Esophagus muscularis mucosa (tissue), 4 donors: ENCODE measurements around the gene ZC3H7B. TPM values are rescaled to one million over a fixed set of nuclear protein-coding genes. Genes with fewer than 3 reads are reported as not detected.
A peak's percentile ranks its signal among the peaks of the same experiment; 100 is the strongest.

Source experiments
- DNase-seq: peaks from one replicate; pipeline ENCODE4 v3.0.0-alpha.2; 2017; ENCODE audit errors: extremely low spot score
- H3K27ac ChIP-seq, 4 donors: fragments of 200-600 bp; sonication (generic); replicated peaks in 1 of 4; 1 replicate in 3 of 4; 2 replicates in 1 of 4; pipeline ENCODE4 v1.5.1; 2016 to 2019; ENCODE audit warnings: mild to moderate bottlenecking in 1 of 4
- H3K27me3 ChIP-seq, 4 donors: fragments of 200-600 bp; sonication (generic); one replicate each; pipeline versions ENCODE4 v1.5.1 to v1.6.0; 2016 to 2019
- H3K36me3 ChIP-seq, 4 donors: fragments of 200-600 bp; sonication (generic); one replicate each; pipeline ENCODE4 v1.5.1; 2016 to 2019
- H3K4me1 ChIP-seq, 4 donors: fragments of 200-600 bp; sonication (generic); one replicate each; pipeline ENCODE4 v1.5.1; 2016 to 2019
- H3K4me3 ChIP-seq, 4 donors: fragments of 200-600 bp; sonication (generic); 1 replicate in 2 of 4; 2 replicates in 2 of 4; pipeline ENCODE4 v1.5.1; 2016 to 2019; ENCODE audit warnings: mild to moderate bottlenecking in 4 of 4, moderate library complexity in 1 of 4
- H3K9me3 ChIP-seq, 4 donors: fragments of 200-600 bp; sonication (generic); 1 replicate in 3 of 4; 2 replicates in 1 of 4; pipeline ENCODE4 v1.5.1; 2016 to 2019
- EP300 ChIP-seq: sonication (generic); formaldehyde crosslinking; IDR thresholded peaks from one replicate; pipeline ENCODE4 v1.6.1; 2017; ENCODE audit warnings: antibody characterized with exemption
- POLR2A ChIP-seq: fragments of 450-650 bp; IDR thresholded peaks from one replicate; pipeline ENCODE4 v1.6.1; 2017; ENCODE audit warnings: antibody characterized with exemption, moderate library complexity, mild to moderate bottlenecking, low read depth
- POLR2AphosphoS5 ChIP-seq, 2 donors: sonication (generic); formaldehyde crosslinking; IDR thresholded peaks; one replicate each; pipeline ENCODE4 v1.6.1; 2017; ENCODE audit warnings: antibody characterized with exemption in 2 of 2
- WGBS: methylation state at CpG from one replicate; pipeline ENCODE4 v1.1.5; 2018; 5-methylcytosine and 5-hydroxymethylcytosine counted together
- intact Hi-C: fragments of 100-400 bp; cut with DNase I; formaldehyde crosslinking; loops from one replicate; pipeline ENCODE4 v1.15.1; 2023
- total RNA-seq, 4 donors: library from RNA; depleted of rRNA; stranded (reverse); fragments of >200 nt; gene quantifications; one replicate each; pipeline versions ENCODE4 v1.1.0 to v1.2.1, GENCODE V29; 2016
- TF ChIP-seq, protein P1 (sequence below), 3 experiments: fragments of 200-600 bp in 2 of 3; fragments of 450-650 bp in 1 of 3; sonication (generic) in 2 of 3; IDR thresholded peaks; one replicate each; pipeline ENCODE4 v1.5.1; 2017 to 2019; ENCODE audit warnings: antibody characterized with exemption in 3 of 3, mild to moderate bottlenecking in 2 of 3, moderate library complexity in 1 of 3

ZC3H7B gene
- total RNA-seq, 4 donors from 2014 or later = 39.9 to 72.2 (median 54.3) TPM

DNA sequence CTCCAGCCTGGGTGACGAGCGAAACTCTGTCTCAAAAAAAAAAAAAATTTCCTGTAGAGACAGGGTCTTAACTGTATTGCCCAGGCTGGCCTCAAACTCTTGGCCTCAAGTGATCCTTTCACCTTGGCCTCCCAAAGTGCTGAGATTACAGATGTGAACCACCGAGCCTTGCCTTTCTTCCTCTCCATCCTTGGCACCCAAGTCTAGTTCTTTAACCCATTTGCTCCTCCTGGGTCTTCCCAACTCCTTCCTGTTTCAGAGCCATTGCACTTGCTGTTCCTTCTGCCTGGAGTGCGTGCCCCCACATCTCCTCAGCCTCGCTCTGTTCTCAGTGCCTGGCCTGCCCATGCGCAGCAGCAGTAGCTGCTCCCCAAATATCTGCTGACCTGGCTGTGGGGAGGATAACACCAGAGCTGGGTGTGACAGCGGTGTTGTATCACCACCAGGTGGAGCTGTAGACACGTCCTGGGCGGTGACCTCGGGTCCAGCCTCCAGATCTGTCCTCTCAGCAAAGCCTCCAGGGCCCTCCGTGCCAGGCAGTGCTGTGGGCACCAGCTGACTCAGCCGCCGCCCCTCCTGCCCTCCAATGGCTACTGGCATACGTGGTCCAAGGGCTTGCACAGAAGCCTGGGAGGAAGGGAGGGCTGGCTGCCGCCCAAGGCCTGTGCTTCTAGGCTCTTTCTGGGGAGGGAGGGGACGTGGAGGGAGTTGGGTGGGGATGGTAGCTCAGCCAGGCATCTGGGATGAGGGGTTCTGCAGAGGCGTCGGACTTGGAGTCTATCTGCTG lies 102.4 kb downstream of the ZC3H7B start:
- intact Hi-C loops = loop anchor here (2.0 kb wide), 1 partner anchor 115 kb away; no protein-coding TSS in a partner anchor
- H3K4me1 ChIP-seq = peaks cover 26 to 43% (median 34%) of the 10 kb centered on the region in 4 donors
- WGBS = 20% methylated on average over 10 of the region's 18 CpGs

DNA sequence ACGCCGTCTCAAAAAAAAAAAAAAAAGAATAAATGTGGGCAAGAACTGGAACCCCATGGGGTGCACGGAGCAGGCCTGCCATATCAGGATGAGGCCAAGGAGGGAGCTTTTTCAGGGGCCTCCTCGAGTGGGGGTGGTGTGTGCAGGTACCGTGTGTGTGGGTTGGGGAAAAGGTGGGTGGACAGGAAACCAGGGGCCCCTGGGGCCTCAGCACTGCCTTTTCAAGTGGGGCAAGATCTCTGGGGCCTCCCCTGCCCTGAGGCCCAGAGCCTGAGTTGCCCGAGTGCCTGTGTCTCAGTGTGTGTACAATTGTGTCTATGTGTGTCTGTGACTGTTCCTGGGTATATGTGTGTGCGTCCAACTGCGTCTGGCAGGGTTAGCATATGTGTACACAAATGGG lies 104.3 kb downstream of the ZC3H7B start:
- intact Hi-C loops = no loop called here
- Histone ChIP-seq H3K4me1 (peaks cover 35 to 61% (median 53%) of the 10 kb centered on the region in 4 donors), H3K4me3 (no peak overlapping the region), H3K27me3 (no peaks in the 10 kb centered on the region), H3K27ac (peak overlapping the region in 1 of 4 donors; percentile 65), H3K9me3 (no peaks in the 10 kb centered on the region), H3K36me3 (no peaks in the 10 kb centered on the region)
- no peak for TF ChIP-seq POLR2AphosphoS5 (IDR thresholded peaks at IDR 0.05)
- no peak for TF ChIP-seq EP300
- TF ChIP-seq, protein P1, sequence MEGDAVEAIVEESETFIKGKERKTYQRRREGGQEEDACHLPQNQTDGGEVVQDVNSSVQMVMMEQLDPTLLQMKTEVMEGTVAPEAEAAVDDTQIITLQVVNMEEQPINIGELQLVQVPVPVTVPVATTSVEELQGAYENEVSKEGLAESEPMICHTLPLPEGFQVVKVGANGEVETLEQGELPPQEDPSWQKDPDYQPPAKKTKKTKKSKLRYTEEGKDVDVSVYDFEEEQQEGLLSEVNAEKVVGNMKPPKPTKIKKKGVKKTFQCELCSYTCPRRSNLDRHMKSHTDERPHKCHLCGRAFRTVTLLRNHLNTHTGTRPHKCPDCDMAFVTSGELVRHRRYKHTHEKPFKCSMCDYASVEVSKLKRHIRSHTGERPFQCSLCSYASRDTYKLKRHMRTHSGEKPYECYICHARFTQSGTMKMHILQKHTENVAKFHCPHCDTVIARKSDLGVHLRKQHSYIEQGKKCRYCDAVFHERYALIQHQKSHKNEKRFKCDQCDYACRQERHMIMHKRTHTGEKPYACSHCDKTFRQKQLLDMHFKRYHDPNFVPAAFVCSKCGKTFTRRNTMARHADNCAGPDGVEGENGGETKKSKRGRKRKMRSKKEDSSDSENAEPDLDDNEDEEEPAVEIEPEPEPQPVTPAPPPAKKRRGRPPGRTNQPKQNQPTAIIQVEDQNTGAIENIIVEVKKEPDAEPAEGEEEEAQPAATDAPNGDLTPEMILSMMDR (IDR thresholded peaks at IDR 0.05) = no peak
- no peak for TF ChIP-seq POLR2A
- 88% methylated on average over 8 of the region's 8 CpGs for WGBS
- DNase-seq = no peak

More for the DNA sequence above, 102.4 kb downstream of the ZC3H7B start:
- Histone ChIP-seq H3K9me3 (no peaks in the 10 kb centered on the region), H3K36me3 (peaks cover 0 to 14% (median 11%) of the 10 kb centered on the region in 4 donors), H3K27ac (peak overlapping the region; percentile 53 to 68 (median 64)), H3K4me3 (no peak overlapping the region), H3K27me3 (no peaks in the 10 kb centered on the region)
- DNase-seq = peak; percentile 95
- TF ChIP-seq, protein P1 (IDR thresholded peaks at IDR 0.05) = peak; percentile 98 to 99 (median 98)
- no peak for TF ChIP-seq POLR2A
- TF ChIP-seq EP300 = no peak
- TF ChIP-seq POLR2AphosphoS5 (IDR thresholded peaks at IDR 0.05) = peak; percentile 90 to 92

DNA sequence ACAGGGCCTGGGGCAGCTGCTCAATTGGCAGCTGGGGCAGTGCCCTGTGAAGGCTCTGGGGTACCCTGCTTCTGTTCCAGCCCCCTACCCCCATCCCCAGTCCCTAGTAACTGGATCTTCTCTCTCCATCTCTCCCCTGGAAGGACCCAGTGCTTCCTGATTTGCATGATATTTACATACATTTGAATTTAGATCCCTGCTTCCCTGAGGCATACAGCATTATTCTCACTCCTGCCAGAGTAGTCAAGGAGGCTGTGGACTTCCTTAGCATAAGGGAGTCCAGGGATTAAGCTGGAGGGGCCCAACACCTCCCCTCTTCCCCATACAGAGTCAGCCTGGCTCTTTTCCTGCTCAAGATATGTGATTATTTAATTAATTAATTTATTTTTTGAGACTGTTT lies 105.1 kb downstream of the ZC3H7B start:
- intact Hi-C loops = no loop called here

DNA sequence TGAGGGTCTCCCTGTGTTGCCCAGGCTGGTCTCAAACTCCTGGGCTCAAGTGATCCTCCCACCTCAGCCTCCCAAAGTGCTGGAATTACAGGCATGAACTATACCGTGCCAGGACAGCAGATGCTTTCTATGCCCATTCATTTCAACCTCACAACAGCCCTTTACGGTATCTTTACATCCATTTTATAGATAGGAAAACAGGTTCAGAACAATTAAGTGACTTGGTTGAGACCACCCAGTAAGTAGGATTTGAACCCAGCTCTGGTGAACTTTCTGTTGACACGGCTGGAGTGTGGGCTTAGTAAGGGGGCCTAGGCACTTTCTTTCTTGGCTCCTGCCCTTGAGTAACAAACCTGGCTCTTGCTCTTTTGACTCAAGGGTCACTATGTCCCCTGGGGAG lies 106.1 kb downstream of the ZC3H7B start:
- no peaks in the 10 kb centered on the region for H3K36me3 ChIP-seq
- H3K4me1 ChIP-seq = peaks cover 46 to 64% (median 60%) of the 10 kb centered on the region in 4 donors
- no peaks in the 10 kb centered on the region for H3K27me3 ChIP-seq
- intact Hi-C loops = no loop called here
- TF ChIP-seq, protein P1 (IDR thresholded peaks at IDR 0.05) = no peak
- no peak for TF ChIP-seq POLR2A
- TF ChIP-seq EP300 = no peak
- TF ChIP-seq POLR2AphosphoS5 (IDR thresholded peaks at IDR 0.05) = no peak
- DNase-seq = no peak
- WGBS = 88% methylated on average over 3 of the region's 3 CpGs
- no peak overlapping the region for H3K4me3 ChIP-seq
- no peaks in the 10 kb centered on the region for H3K9me3 ChIP-seq
- H3K27ac ChIP-seq = peak overlapping the region; percentile 21 to 99 (median 38)

More for the DNA sequence above, 105.1 kb downstream of the ZC3H7B start:
- H3K27me3 ChIP-seq = no peaks in the 10 kb centered on the region
- peaks cover 43 to 64% (median 60%) of the 10 kb centered on the region in 4 donors for H3K4me1 ChIP-seq
- H3K36me3 ChIP-seq = no peaks in the 10 kb centered on the region
- DNase-seq = no peak
- peak overlapping the region in 3 of 4 donors; percentile 12 to 99 (median 38) for H3K27ac ChIP-seq
- H3K4me3 ChIP-seq = no peak overlapping the region
- TF ChIP-seq POLR2A = no peak
- no peak for TF ChIP-seq POLR2AphosphoS5 (IDR thresholded peaks at IDR 0.05)
- no peak for TF ChIP-seq EP300
- no peaks in the 10 kb centered on the region for H3K9me3 ChIP-seq

DNA sequence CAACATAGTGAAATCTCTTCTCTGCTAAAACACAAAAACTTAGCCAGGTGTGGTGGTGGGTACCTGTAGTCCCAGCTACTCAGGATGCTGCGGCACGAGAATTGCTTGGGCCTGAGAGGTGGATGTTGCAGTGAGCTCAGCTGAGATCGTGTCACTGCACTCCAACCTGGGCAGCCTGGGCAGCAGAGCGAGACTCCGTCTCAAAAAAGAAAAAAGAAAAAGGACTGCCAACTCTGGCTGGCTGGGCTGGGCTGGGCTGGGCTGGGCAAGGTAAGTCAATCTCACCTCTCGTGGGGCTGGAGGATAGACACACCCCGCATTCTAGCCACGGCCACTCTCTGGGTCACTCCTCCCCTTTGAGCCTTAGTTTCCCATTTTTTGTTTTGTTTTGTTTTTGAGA lies 107.3 kb downstream of the ZC3H7B start:
- Histone ChIP-seq H3K27me3 (no peaks in the 10 kb centered on the region), H3K27ac (peak overlapping the region; percentile 93 to 100 (median 99)), H3K9me3 (no peaks in the 10 kb centered on the region), H3K4me3 (no peak overlapping the region), H3K4me1 (peaks cover 43 to 62% (median 59%) of the 10 kb centered on the region in 4 donors), H3K36me3 (no peaks in the 10 kb centered on the region)
- intact Hi-C loops = no loop called here
- TF ChIP-seq POLR2AphosphoS5 (IDR thresholded peaks at IDR 0.05) (no peak), POLR2A (no peak), EP300 (no peak)
- TF ChIP-seq, protein P1 (IDR thresholded peaks at IDR 0.05) = no peak
- WGBS = 82% methylated on average over 8 of the region's 8 CpGs
- DNase-seq = no peak
